Naive thymus-derived CD8-positive, alpha-beta T cell (primary cell): ENCODE measurements around the gene PALLD. TPM values are rescaled to one million over a fixed set of nuclear protein-coding genes. Genes with fewer than 3 reads are reported as not detected.
A peak's percentile ranks its signal among the peaks of the same experiment; 100 is the strongest.

Experiments
- ATAC-seq, 2 donors: fragments of 150-1000 bp; cut with Tn5 transposase in 1 of 2; sonication (Bioruptor Pico), chemical (Tn5 transposase) in 1 of 2; 1 replicate in 1 of 2; 2 replicates in 1 of 2; pipeline ENCODE4 v1.10.0; 2021; ENCODE audit warnings: mild to moderate bottlenecking in 2 of 2, moderate library complexity in 2 of 2
- POLR2A ChIA-PET: fragments of 350-600 bp; sonication (Branson Sonifier 250); formaldehyde crosslinking; loops from one replicate; lab custom pipeline; 2021; ENCODE audit warnings: antibody characterized with exemption; lab: Charles Lee
- DNase-seq, 10 donors: peaks; one replicate each; pipeline versions ENCODE4 v3.0.0 to v3.0.0-alpha.2; 2020 to 2022
- H3K27ac Mint-ChIP-seq, 10 donors: one replicate each; pipeline ENCODE4 v1.8.0; 2020 to 2022; ENCODE audit warnings: mild to moderate bottlenecking in 10 of 10, mixed read lengths in 10 of 10, moderate library complexity in 4 of 10, inconsistent platforms in 1 of 10
- H3K27me3 Mint-ChIP-seq, 5 donors: one replicate each; pipeline ENCODE4 v1.8.0; 2021 to 2022; ENCODE audit warnings: mixed read lengths in 5 of 5
- H3K36me3 Mint-ChIP-seq, 3 donors: one replicate each; pipeline ENCODE4 v1.8.0; 2020 to 2022; ENCODE audit warnings: mixed read lengths in 3 of 3, mild to moderate bottlenecking in 2 of 3, inconsistent platforms in 1 of 3
- H3K4me1 Mint-ChIP-seq, 4 donors: one replicate each; pipeline ENCODE4 v1.8.0; 2021 to 2022; ENCODE audit warnings: mixed read lengths in 4 of 4
- H3K4me3 Mint-ChIP-seq, 10 donors: one replicate each; pipeline ENCODE4 v1.8.0; 2020 to 2022; ENCODE audit warnings: mild to moderate bottlenecking in 10 of 10, mixed read lengths in 10 of 10, moderate library complexity in 6 of 10, inconsistent platforms in 1 of 10
- H3K9me3 Mint-ChIP-seq, 9 donors: one replicate each; pipeline ENCODE4 v1.8.0; 2020 to 2022; ENCODE audit warnings: mixed read lengths in 9 of 9, mild to moderate bottlenecking in 3 of 9, inconsistent platforms in 1 of 9, moderate library complexity in 1 of 9
- polyA plus RNA-seq, 3 donors: library from polyadenylated mRNA; unstranded; fragments of 300-500 nt; fragmentation: Illumina TruSeq; gene quantifications; one replicate each; pipeline ENCODE4 v1.2.3, GENCODE V29; 2021
- total RNA-seq, 8 experiments: library from RNA in 2 of 8; stranded (reverse) in 2 of 8; gene quantifications; one replicate each; pipeline ENCODE4 v1.2.3 and lab custom pipeline; 2021 to 2026

PALLD gene
- total and polyA plus RNA-seq, 5 experiments from 2014 or later: 0.08 to 0.34 (median 0.32) TPM; not detected in 2

DNA sequence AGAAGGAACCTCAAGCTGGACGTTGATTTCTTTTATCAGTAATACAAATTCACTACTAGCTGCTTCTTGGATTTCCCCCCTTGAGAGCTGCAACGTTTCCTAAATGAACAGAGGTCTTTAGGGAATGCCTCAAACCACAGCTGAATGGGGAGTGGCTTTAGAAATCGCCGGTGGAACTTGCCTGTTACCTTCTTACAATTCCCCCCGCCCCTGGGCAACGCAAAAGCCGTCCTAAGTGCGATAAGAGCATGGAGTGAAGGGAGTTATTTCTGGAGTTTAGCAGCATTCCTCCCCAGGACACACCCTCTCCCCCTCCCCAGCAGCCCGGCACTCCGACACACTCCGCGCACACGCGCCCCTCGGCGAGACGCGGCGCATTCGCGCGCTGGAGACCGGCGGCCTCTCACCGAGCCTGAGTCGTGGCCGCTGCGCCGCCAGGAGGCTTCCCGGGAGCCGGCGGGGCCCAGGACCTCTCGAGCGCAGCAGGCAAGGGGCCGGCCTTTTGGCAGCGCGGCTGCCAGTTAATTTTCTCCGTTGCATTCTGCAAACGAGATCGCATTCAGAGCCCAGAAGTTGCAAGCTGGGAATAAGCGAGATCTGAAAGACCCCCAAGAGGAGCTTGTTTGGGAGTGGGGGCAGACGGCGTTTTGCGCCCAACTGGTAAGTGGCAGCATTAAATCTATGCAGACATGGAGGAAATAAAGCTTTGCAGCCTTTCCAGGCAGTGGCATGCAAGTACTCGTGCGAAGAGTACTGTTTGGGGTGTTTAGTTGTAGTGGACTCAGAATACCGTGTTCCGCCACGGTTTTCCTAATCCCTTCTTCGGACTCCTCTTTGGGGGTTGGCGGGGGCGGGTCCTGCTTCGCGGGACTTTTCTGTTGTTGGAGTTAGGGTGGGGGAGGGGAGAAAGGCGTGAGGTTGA is 134.7 kb downstream of the PALLD start:
- POLR2A ChIA-PET: no interaction called here
- H3K4me1 Mint-ChIP-seq: peaks cover 0 to 16% (median 13%) of the 10 kb centered on the region in 4 donors
- no peaks in the 10 kb centered on the region for H3K9me3 Mint-ChIP-seq
- peaks cover 44 to 79% (median 53%) of the 10 kb centered on the region in 5 donors for H3K27me3 Mint-ChIP-seq
- no peak for ATAC-seq
- peak overlapping the region in 6 of 10 donors; percentile 12 to 61 (median 38) for H3K4me3 Mint-ChIP-seq
- no peak overlapping the region for H3K27ac Mint-ChIP-seq
- DNase-seq: no peak
- no peaks in the 10 kb centered on the region for H3K36me3 Mint-ChIP-seq

DNA sequence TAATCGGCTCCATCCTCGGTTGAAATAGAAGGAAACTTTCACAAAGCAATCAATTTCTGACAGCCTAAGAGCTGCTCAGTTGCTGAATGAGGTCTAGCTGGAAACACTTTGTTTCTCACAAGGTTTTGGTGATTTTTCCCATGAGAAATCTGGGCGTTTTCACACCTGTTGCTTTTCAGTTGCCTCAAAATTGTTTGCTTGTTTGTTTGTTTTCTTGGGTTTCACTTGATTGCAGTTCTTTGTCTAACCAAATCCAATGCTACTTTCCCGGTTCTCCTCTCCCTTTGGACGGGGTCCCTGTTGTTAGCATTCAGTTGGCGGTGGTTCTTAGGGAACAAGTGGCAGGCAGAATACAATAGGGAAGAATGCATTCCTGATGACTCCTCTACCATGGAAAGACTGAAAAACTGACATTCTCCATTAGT is 135.5 kb downstream of the PALLD start:
- ATAC-seq (no peak), DNase-seq (no peak)
- Mint-ChIP-seq H3K4me3 (peak overlapping the region in 5 of 10 donors; percentile 16 to 61 (median 38)), H3K9me3 (no peaks in the 10 kb centered on the region), H3K4me1 (peaks cover 0 to 16% (median 13%) of the 10 kb centered on the region in 4 donors), H3K27ac (no peak overlapping the region), H3K27me3 (peaks cover 42 to 86% (median 50%) of the 10 kb centered on the region in 5 donors), H3K36me3 (no peaks in the 10 kb centered on the region)
- POLR2A ChIA-PET: no interaction called here

GRCh38 chr4:168633064-168633463 is 136.2 kb downstream of the PALLD start:
- no peak for DNase-seq
- Mint-ChIP-seq H3K27ac (no peak overlapping the region), H3K9me3 (no peaks in the 10 kb centered on the region), H3K27me3 (peaks cover 42 to 84% (median 50%) of the 10 kb centered on the region in 5 donors), H3K36me3 (no peaks in the 10 kb centered on the region), H3K4me1 (peaks cover 0 to 16% (median 13%) of the 10 kb centered on the region in 4 donors), H3K4me3 (no peak overlapping the region)
- no peak for ATAC-seq
- POLR2A ChIA-PET: no interaction called here

DNA sequence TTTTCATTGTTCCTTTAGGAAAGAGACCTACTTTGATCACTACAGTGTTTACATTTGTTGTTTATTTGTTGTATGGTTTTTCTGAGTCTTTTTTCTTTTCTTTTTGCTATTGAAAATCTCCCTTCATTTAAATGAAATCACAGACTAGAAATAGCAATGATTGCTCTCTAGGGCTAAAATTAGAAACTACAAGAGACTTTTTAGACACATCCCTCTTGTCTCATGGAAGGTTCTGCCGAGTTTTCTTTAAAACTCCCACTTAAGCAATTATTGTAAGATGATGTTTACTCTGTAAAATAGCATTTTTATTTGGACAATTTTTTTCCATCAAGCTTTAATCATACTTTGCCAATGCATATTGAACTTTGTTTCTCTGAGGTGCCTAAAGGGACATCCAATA is 136.6 kb downstream of the PALLD start:
- POLR2A ChIA-PET: no interaction called here
- Mint-ChIP-seq H3K4me1 (peaks cover 0 to 16% (median 13%) of the 10 kb centered on the region in 4 donors), H3K27me3 (peaks cover 38 to 80% (median 46%) of the 10 kb centered on the region in 5 donors), H3K9me3 (no peaks in the 10 kb centered on the region), H3K4me3 (no peak overlapping the region), H3K36me3 (no peaks in the 10 kb centered on the region), H3K27ac (no peak overlapping the region)
- ATAC-seq: no peak
- DNase-seq: no peak

DNA sequence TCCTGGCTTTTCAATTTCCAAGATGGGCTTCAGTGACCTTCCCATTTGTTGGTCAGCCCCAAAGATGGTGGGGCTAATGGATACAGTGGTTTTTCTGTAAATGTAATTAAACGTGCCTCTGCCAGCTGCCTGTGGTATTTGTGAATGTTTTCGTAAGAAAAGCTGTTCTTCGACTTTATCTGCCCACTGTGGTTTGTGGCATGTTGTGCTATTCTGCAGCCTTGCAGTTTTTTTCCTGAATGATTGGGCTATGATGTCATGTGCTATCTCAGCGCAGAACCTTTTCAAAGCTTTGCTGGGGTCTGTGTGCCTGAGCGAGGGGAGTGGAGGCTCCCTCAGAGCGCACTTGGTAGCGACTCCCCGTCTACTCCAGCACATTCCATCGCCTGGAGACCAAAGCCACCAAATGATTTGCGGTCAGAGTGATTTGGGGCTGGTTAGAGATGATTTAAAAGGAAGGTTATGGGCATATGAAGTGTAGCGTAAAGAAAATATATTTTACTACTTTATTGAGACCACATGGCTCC is 137.5 kb downstream of the PALLD start:
- DNase-seq (no peak), ATAC-seq (peak in 1 of 2 donors; percentile 18)
- Mint-ChIP-seq H3K36me3 (no peaks in the 10 kb centered on the region), H3K27me3 (peaks cover 35 to 74% (median 41%) of the 10 kb centered on the region in 5 donors), H3K4me1 (peaks cover 0 to 16% (median 13%) of the 10 kb centered on the region in 4 donors), H3K27ac (no peak overlapping the region), H3K9me3 (no peaks in the 10 kb centered on the region), H3K4me3 (no peak overlapping the region)
- POLR2A ChIA-PET: no interaction called here

DNA sequence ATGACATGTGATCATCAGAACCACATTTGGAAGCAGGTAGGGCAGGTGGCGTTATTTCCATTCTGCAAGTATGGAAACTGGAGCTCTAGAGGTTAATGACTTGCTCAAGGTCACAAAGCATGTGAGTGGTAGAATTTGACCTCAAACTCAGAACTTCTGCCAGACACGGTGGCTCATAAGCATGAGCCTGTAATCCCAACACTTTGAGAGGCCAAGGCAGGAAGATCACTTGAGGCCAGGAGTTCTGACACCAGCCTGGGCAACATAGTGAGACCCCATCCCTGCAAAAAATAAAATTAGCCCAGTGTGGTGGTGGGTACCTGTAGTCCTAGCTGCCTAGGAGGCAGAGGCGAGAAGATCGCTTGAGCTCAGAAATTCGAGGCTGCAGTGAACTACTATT is 139.2 kb downstream of the PALLD start:
- no peak overlapping the region for H3K4me3 Mint-ChIP-seq
- peaks cover 0 to 2% (median 0%) of the 10 kb centered on the region in 9 donors for H3K9me3 Mint-ChIP-seq
- POLR2A ChIA-PET: no interaction called here

DNA sequence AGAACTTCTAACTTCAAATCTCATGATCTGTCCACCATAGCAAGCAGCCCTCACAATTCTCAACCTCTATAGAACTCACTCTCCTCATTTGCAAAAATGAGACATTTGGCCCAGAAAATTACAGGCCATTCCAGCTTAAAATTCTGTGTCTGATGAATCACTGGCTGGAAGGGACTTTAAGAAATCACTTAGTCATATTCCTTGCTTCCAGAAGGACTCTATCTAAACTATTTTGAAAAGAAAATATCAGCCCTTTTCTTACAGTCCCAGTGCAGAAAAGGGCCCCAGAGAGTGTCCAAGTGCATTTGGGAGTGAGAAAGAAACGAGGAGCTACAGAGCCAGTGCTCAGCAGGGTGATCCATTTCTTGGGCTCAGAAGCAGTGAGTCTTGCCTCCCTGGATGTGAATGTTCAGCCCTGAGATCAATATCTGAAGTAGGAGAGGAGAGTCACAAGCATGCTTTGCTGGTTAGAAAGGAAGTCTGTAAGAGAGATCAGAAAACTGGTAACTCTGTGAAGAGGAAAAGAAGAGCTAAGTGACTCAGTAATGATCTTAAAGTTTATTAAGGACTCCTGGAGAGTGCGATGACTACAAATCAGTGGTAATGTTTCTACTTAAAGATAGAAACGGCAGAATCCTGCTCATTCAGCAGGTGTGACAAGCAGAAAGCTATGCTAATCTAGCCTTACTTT is 139.8 kb downstream of the PALLD start:
- POLR2A ChIA-PET: no interaction called here
- peaks cover 20 to 65% (median 36%) of the 10 kb centered on the region in 5 donors for H3K27me3 Mint-ChIP-seq

More for the DNA sequence above, 139.2 kb downstream of the PALLD start:
- Mint-ChIP-seq H3K4me1 (peaks cover 0 to 11% (median 9%) of the 10 kb centered on the region in 4 donors), H3K36me3 (no peaks in the 10 kb centered on the region), H3K27me3 (peaks cover 23 to 65% (median 31%) of the 10 kb centered on the region in 5 donors), H3K27ac (no peak overlapping the region)
- ATAC-seq: no peak
- DNase-seq: no peak

DNA sequence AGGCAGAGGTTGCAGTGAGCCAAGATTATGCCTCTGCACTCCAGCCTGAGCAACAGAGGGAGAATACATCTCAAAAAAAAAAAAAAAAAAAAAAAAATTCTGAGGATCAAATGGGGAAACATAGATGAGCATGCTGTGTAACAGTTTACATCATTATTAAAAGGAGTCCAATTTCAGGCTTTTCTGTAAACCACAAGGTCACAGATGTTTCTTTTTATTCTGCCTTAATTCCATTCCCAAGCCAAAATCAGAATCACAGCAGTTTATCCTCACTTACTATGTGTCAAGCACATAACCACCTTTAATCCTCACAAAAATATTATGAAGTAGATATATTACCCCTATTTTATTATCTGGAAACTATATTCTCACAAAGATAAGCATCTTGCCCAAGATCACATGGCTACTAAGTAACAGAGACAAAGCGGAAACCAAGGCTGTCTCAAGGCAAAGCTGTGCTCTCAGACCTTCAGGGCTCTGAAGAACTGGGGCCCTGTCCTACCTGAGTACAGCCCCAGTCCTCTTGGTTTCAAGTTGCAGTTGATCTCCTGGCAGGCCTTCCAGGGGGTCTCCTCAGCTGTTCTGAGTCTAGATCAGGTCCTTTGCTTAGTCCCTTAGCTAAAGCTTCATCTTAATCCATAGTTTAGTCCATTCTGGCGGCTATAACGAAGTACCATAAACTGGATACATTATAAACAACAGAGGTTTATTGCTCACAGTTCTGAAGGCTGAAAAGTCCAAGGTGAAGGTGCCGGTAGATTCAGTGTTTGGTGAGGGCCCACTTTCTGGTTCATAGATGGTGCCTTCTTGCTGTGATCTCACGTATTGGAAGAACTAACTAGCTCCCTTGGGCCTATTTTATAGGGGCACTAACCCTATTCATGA is 141.3 kb downstream of the PALLD start:
- POLR2A ChIA-PET: no interaction called here
- peaks cover 15 to 53% (median 26%) of the 10 kb centered on the region in 5 donors for H3K27me3 Mint-ChIP-seq
- H3K9me3 Mint-ChIP-seq: peaks cover 0 to 2% (median 0%) of the 10 kb centered on the region in 9 donors
- H3K4me1 Mint-ChIP-seq: peaks cover 0 to 2% (median 0%) of the 10 kb centered on the region in 4 donors
- ATAC-seq (no peak), DNase-seq (no peak)
- no peak overlapping the region for H3K4me3 Mint-ChIP-seq
- no peak overlapping the region for H3K27ac Mint-ChIP-seq
- no peaks in the 10 kb centered on the region for H3K36me3 Mint-ChIP-seq

More for the DNA sequence above, 139.8 kb downstream of the PALLD start:
- Mint-ChIP-seq H3K4me1 (peaks cover 0 to 9% (median 4%) of the 10 kb centered on the region in 4 donors), H3K36me3 (no peaks in the 10 kb centered on the region), H3K27ac (no peak overlapping the region), H3K9me3 (peaks cover 0 to 2% (median 0%) of the 10 kb centered on the region in 9 donors), H3K4me3 (no peak overlapping the region)
- ATAC-seq (no peak), DNase-seq (no peak)

DNA sequence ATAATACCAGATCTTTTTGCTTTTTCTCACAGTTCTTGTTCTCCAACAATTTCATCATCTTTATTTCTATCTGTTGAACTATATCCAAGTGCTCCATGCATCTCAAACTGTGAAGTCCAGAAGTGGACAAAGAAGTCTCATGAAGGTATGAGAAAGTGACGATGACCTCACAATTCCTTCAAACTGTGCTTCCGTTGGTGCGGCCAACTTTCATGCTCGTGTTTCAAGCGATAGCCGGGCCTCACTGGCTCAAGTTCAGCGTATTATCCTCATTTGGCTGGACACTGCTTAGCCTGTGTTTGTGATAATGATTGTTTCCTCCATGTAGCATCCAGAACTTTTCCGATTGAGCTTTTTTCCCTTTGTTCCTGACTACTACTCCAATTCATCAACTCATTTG is 143.1 kb downstream of the PALLD start:
- H3K27me3 Mint-ChIP-seq: peaks cover 15 to 46% (median 17%) of the 10 kb centered on the region in 5 donors
- H3K27ac Mint-ChIP-seq: no peak overlapping the region
- H3K4me1 Mint-ChIP-seq: no peaks in the 10 kb centered on the region
- DNase-seq (no peak), ATAC-seq (no peak)
- peaks cover 0 to 2% (median 0%) of the 10 kb centered on the region in 9 donors for H3K9me3 Mint-ChIP-seq
- POLR2A ChIA-PET: no interaction called here
- H3K4me3 Mint-ChIP-seq: no peak overlapping the region
- H3K36me3 Mint-ChIP-seq: no peaks in the 10 kb centered on the region

GRCh38 chr4:168641811-168642140 is 144.9 kb downstream of the PALLD start:
- ATAC-seq (no peak), DNase-seq (no peak)
- Mint-ChIP-seq H3K36me3 (no peaks in the 10 kb centered on the region), H3K9me3 (peaks cover 0 to 2% (median 0%) of the 10 kb centered on the region in 9 donors), H3K27ac (no peak overlapping the region), H3K27me3 (peaks cover 9 to 29% (median 14%) of the 10 kb centered on the region in 5 donors), H3K4me3 (no peak overlapping the region), H3K4me1 (no peaks in the 10 kb centered on the region)
- POLR2A ChIA-PET: no interaction called here

DNA sequence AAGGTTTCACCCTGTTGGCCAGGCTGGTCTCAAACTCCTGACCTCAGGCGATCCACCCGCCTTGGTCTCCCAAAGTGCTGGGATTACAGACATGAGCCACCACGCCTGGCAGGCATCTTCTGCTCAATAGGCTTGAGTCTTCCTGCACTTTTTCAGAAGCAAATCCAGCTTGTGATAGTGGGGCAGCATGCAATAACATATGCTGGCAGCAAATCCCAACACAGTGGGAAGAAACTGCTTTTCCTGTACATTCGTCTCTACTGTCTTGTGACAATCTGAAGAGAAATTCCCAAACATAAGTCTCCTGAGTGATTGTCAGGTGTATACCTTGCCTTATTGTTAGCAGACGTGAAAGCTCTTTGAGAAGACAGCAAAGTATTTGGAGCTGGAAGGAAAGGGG is 145.7 kb downstream of the PALLD start:
- Mint-ChIP-seq H3K27me3 (peaks cover 9 to 25% (median 14%) of the 10 kb centered on the region in 5 donors), H3K4me1 (no peaks in the 10 kb centered on the region), H3K27ac (no peak overlapping the region), H3K9me3 (peaks cover 0 to 2% (median 0%) of the 10 kb centered on the region in 9 donors), H3K4me3 (no peak overlapping the region), H3K36me3 (no peaks in the 10 kb centered on the region)
- POLR2A ChIA-PET: no interaction called here
- DNase-seq: no peak
- ATAC-seq: no peak
